ENCODE data around the gene TNNC2.
"Not testable (repeated sequence)": the region's sequence is repeated elsewhere in the genome, so short reads cannot be mapped to it uniquely, and the experiment has no call there.

The TNNC2 gene

GRCh38 chr20:45827712-45828111 is 600 bp upstream of the TNNC2 start:
- no peak for DNase-seq
- intact Hi-C loops (cut with DNase I), result no loop called here

GRCh38 chr20:45826381-45827019 is 612 bp downstream of the TNNC2 start:
- DNase-seq, result peak in 5 of 42 donors; percentile 12 to 58 (median 35)
- intact Hi-C loops (cut with DNase I), result no loop called here

GRCh38 chr20:45823949-45824835 is 2.9 kb downstream of the TNNC2 start:
- DNase-seq, result peak in 20 of 42 donors; percentile 23 to 65 (median 40)
- intact Hi-C loops (cut with DNase I), result no loop called here

- intact Hi-C loops (cut with DNase I), result no loop called here
- peak in 27 of 42 donors; percentile 14 to 65 (median 45) for DNase-seq
Observed at GRCh38 chr20:45822857-45823256, 4.3 kb downstream of the TNNC2 start.

DNA sequence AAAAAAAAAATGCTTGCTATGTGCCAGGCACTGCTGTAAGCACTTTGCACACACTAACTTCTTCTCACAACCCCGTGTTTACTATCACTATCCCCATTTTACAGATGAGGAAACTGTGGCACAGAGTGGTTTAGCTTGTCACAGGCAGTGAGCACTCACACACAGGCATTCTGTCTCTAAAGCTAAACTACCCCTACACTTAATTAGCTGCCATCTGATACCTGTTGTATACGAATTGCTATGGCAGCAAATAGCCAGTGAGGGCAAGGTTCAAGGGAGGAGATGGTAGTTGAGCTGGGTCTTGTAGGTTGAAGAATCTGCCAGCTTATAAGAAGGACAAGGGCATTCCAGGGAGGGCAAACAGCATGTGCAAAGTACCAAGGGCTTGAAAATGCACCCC is 5.2 kb downstream of the TNNC2 start:
- intact Hi-C loops (cut with DNase I), result no loop called here
- no peak for DNase-seq

- intact Hi-C loops (cut with DNase I), result loop anchor here (10.0 kb wide), 1 partner anchor 115 kb away; the partner anchor contains the start of gene PCIF1
- no peak for DNase-seq
Observed at GRCh38 chr20:45819466-45819865, 7.6 kb downstream of the TNNC2 start.

GRCh38 chr20:45818239-45818638 is 8.9 kb downstream of the TNNC2 start:
- DNase-seq, result no peak
- intact Hi-C loops (cut with DNase I), result loop anchor here (10.0 kb wide), 1 partner anchor 117 kb away; the partner anchor contains the start of gene PCIF1

DNA sequence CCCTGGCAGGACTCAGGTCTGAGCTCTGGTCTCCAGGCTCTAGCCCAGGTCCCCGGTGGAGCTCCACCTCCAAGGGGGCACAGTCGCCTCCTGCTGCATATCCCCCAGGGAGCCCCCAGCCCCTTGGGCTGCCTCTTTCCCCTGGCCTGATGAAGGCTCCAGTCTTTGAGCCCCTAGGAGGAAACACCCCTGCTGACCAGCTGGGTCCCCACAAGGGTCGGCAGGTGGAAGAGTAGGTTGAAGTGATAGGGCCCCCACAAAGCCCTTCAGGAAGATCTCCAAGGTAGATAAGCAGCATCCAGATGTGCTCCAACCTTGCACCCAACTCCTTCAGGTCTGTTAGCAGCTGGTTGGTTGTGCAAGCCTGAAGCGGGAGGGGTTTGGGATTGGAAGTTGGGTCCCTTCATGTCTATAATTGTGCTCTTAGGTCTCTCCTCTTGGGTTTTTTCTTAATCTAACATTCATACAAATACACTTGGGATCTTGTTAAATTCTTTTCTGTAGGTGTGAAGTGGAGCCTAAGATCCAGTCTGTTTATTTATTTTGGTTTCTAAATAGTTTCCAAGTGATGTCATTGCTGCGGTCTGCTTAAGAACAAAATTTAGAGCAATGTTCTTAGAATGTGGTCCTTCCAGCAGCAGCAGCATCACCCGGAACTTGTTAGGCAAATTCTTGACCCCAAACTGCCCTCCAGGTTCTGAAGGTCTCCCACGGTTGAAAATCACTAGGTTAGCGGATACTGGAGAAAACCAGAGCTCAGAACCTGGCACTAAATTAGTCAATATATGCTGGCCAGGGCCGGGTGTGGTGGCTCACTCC is 9.5 kb downstream of the TNNC2 start:
- intact Hi-C loops (cut with DNase I), result loop anchor here (10.0 kb wide), 1 partner anchor 117 kb away; the partner anchor contains the start of gene PCIF1
- DNase-seq, result no peak

DNA sequence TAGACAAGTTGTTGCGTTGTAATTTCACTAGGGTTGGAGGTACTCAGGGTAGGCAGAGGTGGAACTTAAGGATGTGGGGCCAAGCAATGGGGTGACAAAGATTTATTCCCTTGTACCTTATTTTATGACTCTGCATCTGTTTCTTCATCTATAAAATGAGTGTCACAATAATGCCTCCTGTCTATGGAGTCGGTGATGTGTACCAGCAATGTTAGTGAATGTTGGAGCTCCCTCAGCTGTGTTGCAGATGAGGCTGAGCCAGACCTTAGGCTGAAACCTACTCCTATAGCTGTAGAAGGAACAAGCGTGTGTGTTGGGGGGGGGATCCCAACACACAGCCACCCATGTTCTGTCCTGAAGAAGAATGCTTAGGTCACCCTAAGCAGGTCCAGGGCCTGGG is 10.2 kb downstream of the TNNC2 start:
- intact Hi-C loops (cut with DNase I), result loop anchor here (10.0 kb wide), 1 partner anchor 118 kb away; the partner anchor contains the start of gene PCIF1
- no peak for DNase-seq

- DNase-seq, result no peak
- intact Hi-C loops (cut with DNase I), result loop anchor here (10.0 kb wide), 1 partner anchor 120 kb away; the partner anchor contains the start of gene PCIF1
Observed at GRCh38 chr20:45814314-45814713, 12.8 kb downstream of the TNNC2 start.

- intact Hi-C loops (cut with DNase I), result loop anchor here (10.0 kb wide), 1 partner anchor 121 kb away; the partner anchor contains the start of gene PCIF1
- no peak for DNase-seq
Observed at GRCh38 chr20:45813489-45813888, 13.6 kb downstream of the TNNC2 start.

DNA sequence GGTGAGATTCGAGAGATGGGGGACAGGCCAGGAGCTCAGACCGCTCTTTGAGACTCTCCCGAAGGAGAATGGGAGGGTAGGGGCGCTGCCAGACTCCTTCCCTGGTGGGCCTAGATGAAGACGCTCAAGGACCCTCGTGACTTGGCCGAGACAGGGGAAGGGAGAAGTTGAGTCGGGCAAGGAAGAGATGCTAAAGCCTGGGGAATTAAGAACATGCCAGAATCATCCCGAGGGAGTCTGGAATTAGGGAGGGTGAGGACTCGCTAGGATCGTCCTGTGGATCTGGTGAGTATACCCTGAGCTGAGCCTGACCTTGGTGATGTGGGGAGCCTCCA is 14.1 kb downstream of the TNNC2 start:
- DNase-seq, result no peak
- intact Hi-C loops (cut with DNase I), result loop anchor here (10.0 kb wide), 1 partner anchor 122 kb away; the partner anchor contains the start of gene PCIF1

- DNase-seq, result peak; percentile 93 to 100 (median 98)
- intact Hi-C loops (cut with DNase I), result loop anchor here (10.0 kb wide), 1 partner anchor 122 kb away; the partner anchor contains the start of gene PCIF1
Observed at GRCh38 chr20:45812157-45813005, 14.7 kb downstream of the TNNC2 start, which contains the start of gene UBE2C. UBE2C (plus strand) TSS chr20:45812644; CDS start chr20:45812696, 52 bp downstream.

DNA sequence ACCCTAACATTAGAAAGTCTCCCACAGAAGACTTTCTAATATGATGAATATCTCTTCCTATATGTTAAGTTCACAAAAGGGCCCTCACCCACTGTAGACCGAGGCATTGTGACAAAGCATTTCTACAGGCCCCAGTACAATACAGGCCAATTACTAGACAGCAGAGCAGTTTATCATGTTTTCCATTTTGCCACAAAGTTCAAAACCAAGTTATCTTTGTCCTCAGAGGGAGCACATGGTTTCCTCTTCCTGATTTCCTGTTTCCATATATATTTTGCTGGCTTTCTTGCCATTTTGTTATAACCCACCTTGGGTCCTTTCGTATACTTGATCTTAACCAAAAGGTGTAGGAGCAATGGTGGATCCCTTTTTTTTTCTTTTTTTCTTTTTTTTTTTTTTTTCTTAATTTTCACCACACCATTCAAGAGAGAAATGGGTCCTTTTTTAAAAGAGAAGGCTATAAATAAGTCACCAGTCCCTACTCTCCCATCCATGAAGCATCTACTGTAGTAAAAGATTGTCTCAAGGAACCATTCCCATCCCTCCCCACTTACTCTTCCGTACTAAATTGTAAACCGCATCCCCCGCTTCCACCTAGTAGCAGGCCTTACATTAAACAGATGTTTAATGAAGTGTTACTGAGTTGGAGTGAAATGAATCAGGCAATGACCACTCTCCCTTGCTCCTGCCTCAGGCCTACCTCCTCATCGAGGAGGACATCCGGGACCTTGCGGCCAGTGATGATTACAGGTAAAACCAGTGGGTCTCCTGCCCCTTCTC is 16.7 kb downstream of the TNNC2 start:
- no peak for DNase-seq
- intact Hi-C loops (cut with DNase I), result loop anchor here (10.0 kb wide), 1 partner anchor 124 kb away; the partner anchor contains the start of gene PCIF1

DNA sequence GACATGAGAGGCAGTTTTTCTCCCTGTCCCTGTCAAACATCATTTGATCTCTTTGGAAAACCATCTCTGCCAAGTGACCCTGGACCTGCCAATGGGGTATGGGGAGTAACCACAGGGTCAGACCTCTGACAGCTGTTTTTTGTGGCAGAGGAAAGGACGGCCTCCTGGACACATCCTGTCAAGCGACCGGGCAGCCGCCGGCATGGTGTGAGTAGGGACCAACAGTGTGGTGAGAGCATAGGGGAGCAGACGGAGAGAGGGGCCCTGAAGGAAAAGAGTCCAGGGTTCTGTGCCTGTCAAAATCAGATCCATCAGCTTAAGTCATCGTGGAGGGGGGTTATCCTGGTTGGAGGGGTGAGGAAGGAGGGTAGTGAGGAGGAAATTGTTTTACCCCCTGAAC is 25.3 kb downstream of the TNNC2 start:
- intact Hi-C loops (cut with DNase I), result no loop called here
- DNase-seq, result no peak

DNA sequence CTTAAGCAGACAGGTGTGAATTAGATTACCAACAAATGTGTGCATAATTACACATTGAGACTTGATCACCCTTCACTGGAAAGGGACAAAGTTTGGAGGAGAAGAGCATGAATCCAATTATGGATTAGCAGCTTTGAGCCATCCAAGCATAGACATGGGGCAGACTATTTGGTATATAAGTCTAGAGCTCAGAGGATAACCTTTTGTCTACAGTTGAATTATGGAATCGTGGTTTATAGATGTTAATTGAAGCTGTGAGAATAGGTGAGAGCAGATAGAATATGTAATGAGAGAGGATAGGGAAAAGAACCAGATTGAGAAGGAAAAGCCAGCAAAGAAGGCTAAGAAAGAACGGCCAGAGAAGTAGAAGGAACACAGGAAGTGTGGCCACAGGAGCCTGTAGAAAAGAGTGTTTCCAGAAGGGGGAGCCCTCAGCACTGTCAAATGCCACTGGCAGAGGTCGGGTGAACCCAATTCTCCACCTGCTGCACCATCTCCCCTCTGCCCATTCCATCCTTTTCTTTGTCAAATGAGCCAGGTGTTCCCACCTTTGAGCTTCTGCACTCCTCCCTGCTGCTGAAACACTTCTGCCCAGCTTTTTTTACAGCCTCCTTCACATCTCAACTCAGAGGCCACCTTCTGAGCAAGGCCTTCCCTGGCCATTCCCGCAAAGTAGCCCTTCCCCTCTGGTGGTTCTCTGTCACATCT is 28.0 kb downstream of the TNNC2 start:
- intact Hi-C loops (cut with DNase I), result no loop called here
- peak in 38 of 42 donors; percentile 16 to 82 (median 60) for DNase-seq

GRCh38 chr20:45797955-45798354 is 29.2 kb downstream of the TNNC2 start:
- DNase-seq; intact Hi-C loops (cut with DNase I): not testable (repeated sequence)

Data from head of caudate nucleus (tissue), 42 donors.